Memory B cell (primary cell): ENCODE data around the gene MBOAT2.

Experiments used
- ATAC-seq: fragments of 150-1000 bp; cut with Tn5 transposase; 2 replicates; pipeline ENCODE4 v1.10.0; 2021; ENCODE audit warnings: low read depth, mild to moderate bottlenecking, moderate library complexity
- DNase-seq, 2 donors: peaks; one replicate each; pipeline ENCODE4 v3.0.0; 2022; ENCODE audit warnings: low spot score in 2 of 2
- H3K27ac Mint-ChIP-seq: one replicate; pipeline ENCODE4 v1.8.0; 2022; ENCODE audit warnings: mild to moderate bottlenecking, moderate library complexity, mixed read lengths
- H3K27me3 Mint-ChIP-seq: one replicate; pipeline ENCODE4 v1.8.0; 2022; ENCODE audit warnings: mixed read lengths
- H3K36me3 Mint-ChIP-seq: one replicate; pipeline ENCODE4 v1.8.0; 2022; ENCODE audit warnings: mild to moderate bottlenecking, mixed read lengths
- H3K4me1 Mint-ChIP-seq: one replicate; pipeline ENCODE4 v1.8.0; 2022; ENCODE audit warnings: mixed read lengths
- H3K4me3 Mint-ChIP-seq: one replicate; pipeline ENCODE4 v1.8.0; 2022; ENCODE audit warnings: mild to moderate bottlenecking, moderate library complexity, mixed read lengths
- H3K9me3 Mint-ChIP-seq: one replicate; pipeline ENCODE4 v1.8.0; 2022; ENCODE audit warnings: mixed read lengths

The MBOAT2 gene

GRCh38 chr2:8853426-8853825, 150.1 kb downstream of the MBOAT2 start:
- no peaks in the 10 kb centered on the region for H3K36me3 Mint-ChIP-seq
- no peak overlapping the region for H3K4me3 Mint-ChIP-seq
- H3K4me1 Mint-ChIP-seq = no peaks in the 10 kb centered on the region
- H3K9me3 Mint-ChIP-seq = no peaks in the 10 kb centered on the region
- H3K27ac Mint-ChIP-seq = no peak overlapping the region
- no peak for ATAC-seq
- peaks cover 12% of the 10 kb centered on the region for H3K27me3 Mint-ChIP-seq
- DNase-seq = no peak

- Mint-ChIP-seq H3K4me3 (no peak overlapping the region), H3K36me3 (no peaks in the 10 kb centered on the region), H3K4me1 (no peaks in the 10 kb centered on the region), H3K9me3 (no peaks in the 10 kb centered on the region), H3K27ac (no peak overlapping the region), H3K27me3 (peaks cover 12% of the 10 kb centered on the region)
- DNase-seq (no peak), ATAC-seq (no peak)
Measured at GRCh38 chr2:8851811-8852560, 151.5 kb downstream of the MBOAT2 start.

GRCh38 chr2:8850845-8851487, 152.5 kb downstream of the MBOAT2 start:
- Mint-ChIP-seq H3K4me1 (no peaks in the 10 kb centered on the region), H3K36me3 (no peaks in the 10 kb centered on the region), H3K9me3 (no peaks in the 10 kb centered on the region), H3K4me3 (no peak overlapping the region), H3K27ac (no peak overlapping the region), H3K27me3 (peaks cover 21% of the 10 kb centered on the region)
- ATAC-seq = no peak
- no peak for DNase-seq

GRCh38 chr2:8849327-8849726, 154.2 kb downstream of the MBOAT2 start:
- no peaks in the 10 kb centered on the region for H3K36me3 Mint-ChIP-seq
- peaks cover 26% of the 10 kb centered on the region for H3K27me3 Mint-ChIP-seq
- H3K4me1 Mint-ChIP-seq = no peaks in the 10 kb centered on the region
- H3K27ac Mint-ChIP-seq = no peak overlapping the region
- no peak for ATAC-seq
- no peak for DNase-seq
- H3K4me3 Mint-ChIP-seq = no peak overlapping the region
- no peaks in the 10 kb centered on the region for H3K9me3 Mint-ChIP-seq

- no peaks in the 10 kb centered on the region for H3K4me1 Mint-ChIP-seq
- no peak overlapping the region for H3K27ac Mint-ChIP-seq
- H3K27me3 Mint-ChIP-seq = peaks cover 26% of the 10 kb centered on the region
- H3K36me3 Mint-ChIP-seq = no peaks in the 10 kb centered on the region
- DNase-seq = no peak
- no peaks in the 10 kb centered on the region for H3K9me3 Mint-ChIP-seq
- ATAC-seq = no peak
- no peak overlapping the region for H3K4me3 Mint-ChIP-seq
Measured at GRCh38 chr2:8848328-8849100, 155.0 kb downstream of the MBOAT2 start.

- no peak overlapping the region for H3K4me3 Mint-ChIP-seq
- H3K27ac Mint-ChIP-seq = no peak overlapping the region
- no peak for DNase-seq
- no peak for ATAC-seq
- no peaks in the 10 kb centered on the region for H3K9me3 Mint-ChIP-seq
- H3K36me3 Mint-ChIP-seq = no peaks in the 10 kb centered on the region
- H3K4me1 Mint-ChIP-seq = no peaks in the 10 kb centered on the region
- H3K27me3 Mint-ChIP-seq = peaks cover 27% of the 10 kb centered on the region
Measured at GRCh38 chr2:8847400-8847799, 156.1 kb downstream of the MBOAT2 start.

- ATAC-seq = no peak
- no peak overlapping the region for H3K27ac Mint-ChIP-seq
- peaks cover 6% of the 10 kb centered on the region for H3K4me1 Mint-ChIP-seq
Measured at GRCh38 chr2:8841932-8842331, 161.6 kb downstream of the MBOAT2 start.

GRCh38 chr2:8840475-8841091, 162.9 kb downstream of the MBOAT2 start:
- peaks cover 10% of the 10 kb centered on the region for H3K27me3 Mint-ChIP-seq
- H3K9me3 Mint-ChIP-seq = no peaks in the 10 kb centered on the region
- peaks cover 13% of the 10 kb centered on the region for H3K4me1 Mint-ChIP-seq
- H3K27ac Mint-ChIP-seq = no peak overlapping the region
- H3K4me3 Mint-ChIP-seq = no peak overlapping the region
- ATAC-seq (no peak), DNase-seq (no peak)
- H3K36me3 Mint-ChIP-seq = peaks cover 1% of the 10 kb centered on the region

More at GRCh38 chr2:8841932-8842331, 161.6 kb downstream of the MBOAT2 start:
- Mint-ChIP-seq H3K27me3 (peaks cover 18% of the 10 kb centered on the region), H3K4me3 (no peak overlapping the region), H3K9me3 (no peaks in the 10 kb centered on the region), H3K36me3 (peaks cover 1% of the 10 kb centered on the region)
- no peak for DNase-seq

GRCh38 chr2:8839189-8839965, 164.1 kb downstream of the MBOAT2 start:
- H3K27me3 Mint-ChIP-seq = peaks cover 5% of the 10 kb centered on the region
- peaks cover 1% of the 10 kb centered on the region for H3K36me3 Mint-ChIP-seq
- no peaks in the 10 kb centered on the region for H3K9me3 Mint-ChIP-seq
- peaks cover 22% of the 10 kb centered on the region for H3K4me1 Mint-ChIP-seq
- H3K27ac Mint-ChIP-seq = no peak overlapping the region
- DNase-seq (no peak), ATAC-seq (no peak)
- no peak overlapping the region for H3K4me3 Mint-ChIP-seq

GRCh38 chr2:8837795-8838140, 165.7 kb downstream of the MBOAT2 start:
- Mint-ChIP-seq H3K4me3 (peak overlapping the region; percentile 98), H3K4me1 (peaks cover 29% of the 10 kb centered on the region), H3K27ac (peak overlapping the region; percentile 95), H3K36me3 (peaks cover 3% of the 10 kb centered on the region), H3K9me3 (no peaks in the 10 kb centered on the region), H3K27me3 (peaks cover 5% of the 10 kb centered on the region)
- ATAC-seq (no peak), DNase-seq (no peak)

GRCh38 chr2:8836971-8837794, 166.3 kb downstream of the MBOAT2 start, which contains the start of gene KIDINS220:
Gene KIDINS220, minus strand, starts transcription at chr2:8837613. Its CDS starts 10,520 bp downstream, at chr2:8827093.
- H3K4me1 Mint-ChIP-seq = peaks cover 29% of the 10 kb centered on the region
- H3K27me3 Mint-ChIP-seq = peaks cover 3% of the 10 kb centered on the region
- H3K27ac Mint-ChIP-seq = peak within 1 kb of the TSS; percentile 95
- ATAC-seq = peak; percentile 96
- DNase-seq = peak; percentile 77
- peak within 1 kb of the TSS; percentile 98 for H3K4me3 Mint-ChIP-seq
- no peaks in the 10 kb centered on the region for H3K9me3 Mint-ChIP-seq
- H3K36me3 Mint-ChIP-seq = peaks cover 3% of the 10 kb centered on the region

GRCh38 chr2:8835279-8835678, 168.2 kb downstream of the MBOAT2 start:
- ATAC-seq (no peak), DNase-seq (no peak)
- H3K36me3 Mint-ChIP-seq = peaks cover 13% of the 10 kb centered on the region
- peaks cover 42% of the 10 kb centered on the region for H3K4me1 Mint-ChIP-seq
- no peak overlapping the region for H3K4me3 Mint-ChIP-seq
- H3K9me3 Mint-ChIP-seq = no peaks in the 10 kb centered on the region
- H3K27me3 Mint-ChIP-seq = no peaks in the 10 kb centered on the region
- H3K27ac Mint-ChIP-seq = no peak overlapping the region

- Mint-ChIP-seq H3K27me3 (no peaks in the 10 kb centered on the region), H3K4me1 (peaks cover 50% of the 10 kb centered on the region), H3K36me3 (peaks cover 13% of the 10 kb centered on the region), H3K27ac (no peak overlapping the region), H3K4me3 (no peak overlapping the region), H3K9me3 (no peaks in the 10 kb centered on the region)
- ATAC-seq (no peak), DNase-seq (no peak)
Measured at GRCh38 chr2:8833853-8834252, 169.6 kb downstream of the MBOAT2 start.
